Karpas-422 (cell line): ENCODE measurements around the gene RYR2. TPM values are rescaled to one million over a fixed set of nuclear protein-coding genes. Genes with fewer than 3 reads are reported as not detected.

ENCODE experiments used
- DNase-seq: peaks from one replicate; pipeline ENCODE4 v3.0.0-alpha.2; 2015
- H2AFZ ChIP-seq: fragments of 200-600 bp; sonication (generic); 2 replicates; pipeline ENCODE4 v1.6.1; 2014; ENCODE audit warnings: antibody characterized with exemption, low read length, mixed read lengths
- H3K27ac ChIP-seq: fragments of 200-600 bp; sonication (generic); 2 replicates; pipeline ENCODE4 v1.5.1; 2014; ENCODE audit warnings: mild to moderate bottlenecking, low read length, moderate library complexity
- H3K27me3 ChIP-seq: fragments of 200-600 bp; sonication (generic); 2 replicates; pipeline ENCODE4 v1.6.1; 2014; ENCODE audit warnings: low read length, mixed read lengths
- H3K36me3 ChIP-seq: fragments of 200-600 bp; sonication (generic); 2 replicates; pipeline ENCODE4 v1.6.1; 2014; ENCODE audit warnings: low read length, mixed read lengths; ENCODE audit not compliant: insufficient read depth
- H3K4me1 ChIP-seq: fragments of 200-600 bp; sonication (generic); 2 replicates; pipeline ENCODE4 v1.6.1; 2014; ENCODE audit warnings: mild to moderate bottlenecking, low read length, mixed read lengths
- H3K4me2 ChIP-seq: fragments of 200-600 bp; sonication (generic); 2 replicates; pipeline ENCODE4 v1.6.1; 2014; ENCODE audit warnings: low read length, low read depth, mild to moderate bottlenecking; ENCODE audit not compliant: poor library complexity, severe bottlenecking
- H3K4me3 ChIP-seq: fragments of 200-600 bp; sonication (generic); 2 replicates; pipeline ENCODE4 v1.5.1; 2014; ENCODE audit warnings: mild to moderate bottlenecking, antibody characterized with exemption, low read length, mixed read lengths
- H3K79me2 ChIP-seq: fragments of 200-600 bp; sonication (generic); 2 replicates; pipeline ENCODE4 v1.6.1; 2014; ENCODE audit warnings: mild to moderate bottlenecking, low read length, mixed read lengths
- H3K9ac ChIP-seq: fragments of 200-600 bp; sonication (generic); 2 replicates; pipeline ENCODE4 v1.6.0; 2014; ENCODE audit warnings: low read length
- H3K9me2 ChIP-seq: fragments of 200-600 bp; sonication (generic), shearing (Covaris generic); replicated peaks from 2 replicates; pipeline ENCODE4 v1.6.0; 2014; ENCODE audit warnings: mild to moderate bottlenecking, low read length, moderate library complexity; ENCODE audit not compliant: insufficient read depth
- H3K9me3 ChIP-seq: fragments of 300-700, 200-600 bp; sonication (generic); 2 replicates; pipeline ENCODE4 v1.6.1; 2014; ENCODE audit warnings: low read length, mixed read lengths
- H4K20me1 ChIP-seq: fragments of 200-600 bp; sonication (generic); 2 replicates; pipeline ENCODE4 v1.6.1; 2014; ENCODE audit warnings: mild to moderate bottlenecking, antibody characterized with exemption, low read length, low read depth; ENCODE audit not compliant: insufficient read depth
- total RNA-seq: library from RNA; depleted of rRNA; stranded (reverse); fragments of >200 nt; shearing (Covaris generic); gene quantifications from 2 replicates; pipeline ENCODE4 v1.2.3, GENCODE V29; 2014; ENCODE audit warnings: low replicate concordance

The RYR2 gene
- total RNA-seq, 1 experiment from 2014 or later = not detected

GRCh38 chr1:237166086-237166485 is 124.1 kb downstream of the RYR2 start:
- Histone ChIP-seq H3K9me2 (no peaks in the 10 kb centered on the region), H4K20me1 (no peaks in the 10 kb centered on the region), H3K9me3 (no peaks in the 10 kb centered on the region), H3K4me1 (no peaks in the 10 kb centered on the region), H3K4me3 (no peak overlapping the region), H3K9ac (no peak overlapping the region), H3K36me3 (no peaks in the 10 kb centered on the region), H3K27me3 (no peaks in the 10 kb centered on the region), H3K27ac (no peak overlapping the region), H3K4me2 (no peak overlapping the region), H3K79me2 (no peaks in the 10 kb centered on the region), H2AFZ (no peak overlapping the region)
- no peak for DNase-seq

GRCh38 chr1:237166593-237167101 is 124.7 kb downstream of the RYR2 start:
- H3K4me2 ChIP-seq = no peak overlapping the region
- no peak overlapping the region for H3K9ac ChIP-seq

GRCh38 chr1:237170149-237170548 is 128.2 kb downstream of the RYR2 start:
- DNase-seq = no peak
- Histone ChIP-seq H3K9me2 (no peaks in the 10 kb centered on the region), H2AFZ (no peak overlapping the region), H3K79me2 (no peaks in the 10 kb centered on the region), H3K9me3 (no peaks in the 10 kb centered on the region), H3K9ac (no peak overlapping the region), H3K36me3 (no peaks in the 10 kb centered on the region), H3K4me1 (no peaks in the 10 kb centered on the region), H3K27ac (no peak overlapping the region), H3K27me3 (no peaks in the 10 kb centered on the region), H4K20me1 (no peaks in the 10 kb centered on the region), H3K4me2 (no peak overlapping the region), H3K4me3 (no peak overlapping the region)

More at GRCh38 chr1:237166593-237167101, 124.7 kb downstream of the RYR2 start:
- no peaks in the 10 kb centered on the region for H3K36me3 ChIP-seq
- H3K9me3 ChIP-seq = no peaks in the 10 kb centered on the region
- H3K4me1 ChIP-seq = no peaks in the 10 kb centered on the region
- no peaks in the 10 kb centered on the region for H4K20me1 ChIP-seq
- H2AFZ ChIP-seq = no peak overlapping the region
- no peaks in the 10 kb centered on the region for H3K27me3 ChIP-seq
- H3K4me3 ChIP-seq = no peak overlapping the region
- no peaks in the 10 kb centered on the region for H3K9me2 ChIP-seq
- no peak for DNase-seq
- H3K79me2 ChIP-seq = no peaks in the 10 kb centered on the region
- no peak overlapping the region for H3K27ac ChIP-seq

DNA sequence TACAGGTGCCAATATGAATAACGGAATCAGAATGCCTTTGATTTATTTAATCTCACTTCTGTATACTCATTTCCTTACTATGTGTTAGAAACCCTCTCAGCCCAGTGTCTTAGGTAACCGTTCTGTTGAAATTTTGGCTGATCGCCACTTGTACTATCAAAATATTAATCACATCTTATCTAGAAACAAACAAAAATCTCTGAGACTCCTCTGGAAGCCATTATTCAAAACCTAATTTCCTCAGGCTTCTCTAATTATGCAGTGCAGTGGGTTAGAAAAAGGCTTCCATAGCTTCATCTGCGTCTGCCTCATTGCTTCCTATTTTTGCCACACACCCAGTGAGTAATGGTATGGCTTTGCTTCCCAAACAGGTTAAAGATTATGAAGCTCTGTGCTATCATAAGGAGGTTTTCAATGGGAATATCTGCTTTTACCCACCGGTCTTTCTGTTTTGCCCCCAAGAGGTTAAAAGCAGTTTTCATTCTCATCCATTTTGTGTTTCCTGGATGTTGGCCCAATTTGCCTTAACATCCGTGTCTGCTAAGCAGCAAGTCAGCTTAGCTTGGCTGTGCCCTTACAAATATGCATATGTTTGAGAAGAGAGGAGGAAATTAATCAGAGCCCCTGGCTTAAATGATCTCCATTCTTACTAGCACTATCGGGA is 129.6 kb downstream of the RYR2 start:
- Histone ChIP-seq H2AFZ (no peak overlapping the region), H3K36me3 (no peaks in the 10 kb centered on the region), H3K79me2 (no peaks in the 10 kb centered on the region), H3K9ac (no peak overlapping the region), H3K9me2 (no peaks in the 10 kb centered on the region), H3K4me1 (no peaks in the 10 kb centered on the region), H3K27me3 (no peaks in the 10 kb centered on the region), H3K4me2 (no peak overlapping the region), H3K4me3 (no peak overlapping the region), H3K9me3 (no peaks in the 10 kb centered on the region), H4K20me1 (no peaks in the 10 kb centered on the region), H3K27ac (no peak overlapping the region)
- DNase-seq = no peak

- H3K79me2 ChIP-seq = no peaks in the 10 kb centered on the region
- DNase-seq = no peak
- H4K20me1 ChIP-seq = no peaks in the 10 kb centered on the region
- H3K4me3 ChIP-seq = no peak overlapping the region
- no peaks in the 10 kb centered on the region for H3K36me3 ChIP-seq
- H3K9ac ChIP-seq = no peak overlapping the region
- H3K9me2 ChIP-seq = no peaks in the 10 kb centered on the region
- H3K4me2 ChIP-seq = no peak overlapping the region
- H2AFZ ChIP-seq = no peak overlapping the region
- no peaks in the 10 kb centered on the region for H3K27me3 ChIP-seq
- H3K4me1 ChIP-seq = no peaks in the 10 kb centered on the region
- no peak overlapping the region for H3K27ac ChIP-seq
- H3K9me3 ChIP-seq = no peaks in the 10 kb centered on the region
Observed at GRCh38 chr1:237172118-237172485, 130.1 kb downstream of the RYR2 start.

DNA sequence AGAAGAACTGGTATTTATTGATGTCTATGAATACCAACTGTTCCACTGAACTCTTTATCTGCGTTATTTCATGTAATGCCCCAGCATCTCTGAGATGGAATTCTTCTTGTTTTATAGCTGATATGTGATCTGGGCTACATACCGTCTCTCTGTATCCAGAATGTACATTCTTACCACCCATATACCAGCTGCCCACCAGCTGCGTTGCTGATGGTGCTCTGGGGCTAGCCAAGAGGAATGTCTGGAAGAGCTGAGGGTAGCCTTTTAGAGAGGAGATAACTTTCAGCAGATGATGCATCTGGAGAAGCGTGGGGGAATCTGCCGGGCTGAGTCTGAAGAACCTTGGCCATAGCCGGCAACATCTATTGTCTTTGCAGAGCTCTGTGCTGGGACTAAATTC is 137.5 kb downstream of the RYR2 start:
- H3K79me2 ChIP-seq = no peaks in the 10 kb centered on the region
- no peak overlapping the region for H3K4me2 ChIP-seq
- H3K36me3 ChIP-seq = no peaks in the 10 kb centered on the region
- DNase-seq = no peak
- no peaks in the 10 kb centered on the region for H4K20me1 ChIP-seq
- H2AFZ ChIP-seq = no peak overlapping the region
- no peaks in the 10 kb centered on the region for H3K4me1 ChIP-seq
- no peak overlapping the region for H3K4me3 ChIP-seq
- no peak overlapping the region for H3K27ac ChIP-seq
- no peaks in the 10 kb centered on the region for H3K27me3 ChIP-seq
- no peaks in the 10 kb centered on the region for H3K9me3 ChIP-seq
- no peak overlapping the region for H3K9ac ChIP-seq
- no peaks in the 10 kb centered on the region for H3K9me2 ChIP-seq

- Histone ChIP-seq H3K27ac (no peak overlapping the region), H3K4me3 (no peak overlapping the region), H2AFZ (no peak overlapping the region), H3K9me2 (no peaks in the 10 kb centered on the region), H3K79me2 (no peaks in the 10 kb centered on the region), H3K9ac (no peak overlapping the region), H4K20me1 (no peaks in the 10 kb centered on the region), H3K27me3 (no peaks in the 10 kb centered on the region), H3K4me1 (no peaks in the 10 kb centered on the region), H3K4me2 (no peak overlapping the region), H3K9me3 (no peaks in the 10 kb centered on the region), H3K36me3 (no peaks in the 10 kb centered on the region)
- no peak for DNase-seq
Observed at GRCh38 chr1:237180256-237180655, 138.3 kb downstream of the RYR2 start.

- DNase-seq = no peak
- Histone ChIP-seq H3K4me2 (no peak overlapping the region), H3K9me3 (no peaks in the 10 kb centered on the region), H3K27ac (no peak overlapping the region), H3K9ac (no peak overlapping the region), H3K79me2 (no peaks in the 10 kb centered on the region), H2AFZ (no peak overlapping the region), H3K4me1 (no peaks in the 10 kb centered on the region), H3K36me3 (no peaks in the 10 kb centered on the region), H3K9me2 (no peaks in the 10 kb centered on the region), H4K20me1 (no peaks in the 10 kb centered on the region), H3K4me3 (no peak overlapping the region), H3K27me3 (no peaks in the 10 kb centered on the region)
Observed at GRCh38 chr1:237181743-237182317, 139.8 kb downstream of the RYR2 start.
